Measurements from ENCODE around the gene C20orf173. TPM values are rescaled to one million over a fixed set of nuclear protein-coding genes. Genes with fewer than 3 reads are reported as not detected.
A peak's percentile ranks its signal among the peaks of the same experiment; 100 is the strongest.

Gene C20orf173
- polyA plus RNA-seq, 1 donor from 2014 or later = not detected

GRCh38 chr20:35562541-35563110 lies 33.2 kb upstream of the C20orf173 start:
- no peak overlapping the region for H3K4me3 ChIP-seq (ENCODE audit: low read length)
- no peak overlapping the region for H3K4me2 ChIP-seq (ENCODE audit: low read length)
- H3K36me3 ChIP-seq (ENCODE audit: insufficient read depth, low read length) = no peaks in the 10 kb centered on the region
- TF ChIP-seq MXI1 (conservative IDR thresholded peaks at IDR 0.05; ENCODE audit: poor library complexity, severe bottlenecking) (no peak), REST (IDR thresholded peaks at IDR 0.05; ENCODE audit: borderline replicate concordance) (no peak), SMC3 (conservative IDR thresholded peaks at IDR 0.05; ENCODE audit: poor library complexity) (no peak)
- no peaks in the 10 kb centered on the region for H3K9me3 ChIP-seq (ENCODE audit: low read length)
- H3K27me3 ChIP-seq (ENCODE audit: insufficient read depth, low read depth, low read length) = no peaks in the 10 kb centered on the region
- H3F3A ChIP-seq (ENCODE audit: insufficient read depth, low read length, poor library complexity, severe bottlenecking) = no peaks in the 10 kb centered on the region
- no peaks in the 10 kb centered on the region for H3K79me2 ChIP-seq (replicated peaks; ENCODE audit: insufficient read depth, low read length)
- no peak overlapping the region for H2AFZ ChIP-seq (ENCODE audit: low read depth, low read length)
- H4K20me1 ChIP-seq (ENCODE audit: insufficient read depth) = no peaks in the 10 kb centered on the region
- no peaks in the 10 kb centered on the region for H3K9me2 ChIP-seq (ENCODE audit: insufficient read depth, low read length)
- H3K27ac ChIP-seq (ENCODE audit: low read length) = no peak overlapping the region
- H3K9ac ChIP-seq (ENCODE audit: low read length) = no peak overlapping the region

GRCh38 chr20:35561671-35562070 lies 32.2 kb upstream of the C20orf173 start:
- no peaks in the 10 kb centered on the region for H3K9me2 ChIP-seq (ENCODE audit: insufficient read depth, low read length)
- no peaks in the 10 kb centered on the region for H4K20me1 ChIP-seq (ENCODE audit: insufficient read depth)
- no peaks in the 10 kb centered on the region for H3K9me3 ChIP-seq (ENCODE audit: low read length)
- H3K36me3 ChIP-seq (ENCODE audit: insufficient read depth, low read length) = no peaks in the 10 kb centered on the region
- H3K79me2 ChIP-seq (replicated peaks; ENCODE audit: insufficient read depth, low read length) = no peaks in the 10 kb centered on the region
- no peak overlapping the region for H3K4me2 ChIP-seq (ENCODE audit: low read length)
- H2AFZ ChIP-seq (ENCODE audit: low read depth, low read length) = no peak overlapping the region
- H3K4me3 ChIP-seq (ENCODE audit: low read length) = no peak overlapping the region
- H3K27ac ChIP-seq (ENCODE audit: low read length) = no peak overlapping the region
- TF ChIP-seq, protein P1, sequence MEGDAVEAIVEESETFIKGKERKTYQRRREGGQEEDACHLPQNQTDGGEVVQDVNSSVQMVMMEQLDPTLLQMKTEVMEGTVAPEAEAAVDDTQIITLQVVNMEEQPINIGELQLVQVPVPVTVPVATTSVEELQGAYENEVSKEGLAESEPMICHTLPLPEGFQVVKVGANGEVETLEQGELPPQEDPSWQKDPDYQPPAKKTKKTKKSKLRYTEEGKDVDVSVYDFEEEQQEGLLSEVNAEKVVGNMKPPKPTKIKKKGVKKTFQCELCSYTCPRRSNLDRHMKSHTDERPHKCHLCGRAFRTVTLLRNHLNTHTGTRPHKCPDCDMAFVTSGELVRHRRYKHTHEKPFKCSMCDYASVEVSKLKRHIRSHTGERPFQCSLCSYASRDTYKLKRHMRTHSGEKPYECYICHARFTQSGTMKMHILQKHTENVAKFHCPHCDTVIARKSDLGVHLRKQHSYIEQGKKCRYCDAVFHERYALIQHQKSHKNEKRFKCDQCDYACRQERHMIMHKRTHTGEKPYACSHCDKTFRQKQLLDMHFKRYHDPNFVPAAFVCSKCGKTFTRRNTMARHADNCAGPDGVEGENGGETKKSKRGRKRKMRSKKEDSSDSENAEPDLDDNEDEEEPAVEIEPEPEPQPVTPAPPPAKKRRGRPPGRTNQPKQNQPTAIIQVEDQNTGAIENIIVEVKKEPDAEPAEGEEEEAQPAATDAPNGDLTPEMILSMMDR (IDR thresholded peaks at IDR 0.05; ENCODE audit: poor library complexity, severe bottlenecking) = peak; percentile 3
- TF ChIP-seq TAF1 (IDR thresholded peaks at IDR 0.05; ENCODE audit: low read depth) (no peak), SMC3 (conservative IDR thresholded peaks at IDR 0.05; ENCODE audit: poor library complexity) (no peak)
- no peaks in the 10 kb centered on the region for H3F3A ChIP-seq (ENCODE audit: insufficient read depth, low read length, poor library complexity, severe bottlenecking)
- no peaks in the 10 kb centered on the region for H3K27me3 ChIP-seq (ENCODE audit: insufficient read depth, low read depth, low read length)
- no peak overlapping the region for H3K9ac ChIP-seq (ENCODE audit: low read length)

- Histone ChIP-seq H3K9ac (ENCODE audit: low read length) (no peak overlapping the region), H3K4me2 (ENCODE audit: low read length) (no peak overlapping the region), H3K79me2 (replicated peaks; ENCODE audit: insufficient read depth, low read length) (no peaks in the 10 kb centered on the region), H3K9me2 (ENCODE audit: insufficient read depth, low read length) (no peaks in the 10 kb centered on the region), H3K4me3 (ENCODE audit: low read length) (no peak overlapping the region), H3K36me3 (ENCODE audit: insufficient read depth, low read length) (no peaks in the 10 kb centered on the region), H2AFZ (ENCODE audit: low read depth, low read length) (no peak overlapping the region), H3K27ac (ENCODE audit: low read length) (no peak overlapping the region), H4K20me1 (ENCODE audit: insufficient read depth) (no peaks in the 10 kb centered on the region), H3K27me3 (ENCODE audit: insufficient read depth, low read depth, low read length) (no peaks in the 10 kb centered on the region), H3F3A (ENCODE audit: insufficient read depth, low read length, poor library complexity, severe bottlenecking) (no peaks in the 10 kb centered on the region), H3K9me3 (ENCODE audit: low read length) (no peaks in the 10 kb centered on the region)
- no peak for TF ChIP-seq EP300 (conservative IDR thresholded peaks at IDR 0.05; ENCODE audit: poor library complexity, severe bottlenecking)
- TF ChIP-seq RAD21 (conservative IDR thresholded peaks at IDR 0.05) = no peak
- no peak for TF ChIP-seq POLR2AphosphoS5 (IDR thresholded peaks at IDR 0.05)
- TF ChIP-seq, protein P1 (IDR thresholded peaks at IDR 0.05; ENCODE audit: poor library complexity, severe bottlenecking) = peak; percentile 28
- TF ChIP-seq SMC3 (conservative IDR thresholded peaks at IDR 0.05; ENCODE audit: poor library complexity) = peak; percentile 35
Measured at GRCh38 chr20:35561268-35561667, 31.8 kb upstream of the C20orf173 start.

Data from neural cell (in vitro differentiated cells).